MM.1S (cell line): ENCODE results near the gene GALNTL6.

Experiments
- DNase-seq: peaks from one replicate; pipeline ENCODE4 v3.0.0-alpha.2; 2015
- H2AFZ ChIP-seq: fragments of 300-600 bp; sonication (generic); 2 replicates; pipeline ENCODE4 v1.6.0; 2016; ENCODE audit warnings: antibody characterized with exemption, low read length
- H3F3A ChIP-seq: fragments of 300-600 bp; sonication (generic); 2 replicates; pipeline ENCODE4 v1.6.1; 2016; ENCODE audit warnings: mild to moderate bottlenecking, antibody characterized with exemption, low read length, moderate library complexity, mixed read lengths; ENCODE audit not compliant: insufficient read depth
- H3K27ac ChIP-seq: fragments of 300-600 bp; sonication (generic); 2 replicates; pipeline ENCODE4 v1.5.1; 2016; ENCODE audit warnings: mild to moderate bottlenecking, low read length
- H3K27me3 ChIP-seq: fragments of 300-600 bp; sonication (generic); replicated peaks from 2 replicates; pipeline ENCODE4 v1.6.0; 2016; ENCODE audit warnings: low read length; ENCODE audit not compliant: insufficient read depth
- H3K36me3 ChIP-seq: fragments of 300-600 bp; sonication (generic); replicated peaks from 2 replicates; pipeline ENCODE4 v1.6.1; 2016; ENCODE audit warnings: mild to moderate bottlenecking, low read length, mixed read lengths; ENCODE audit not compliant: insufficient read depth
- H3K4me1 ChIP-seq: fragments of 300-600 bp; sonication (generic); 2 replicates; pipeline ENCODE4 v1.6.1; 2016; ENCODE audit warnings: low read length, mixed read lengths
- H3K4me2 ChIP-seq: fragments of 300-600 bp; sonication (generic); 2 replicates; pipeline ENCODE4 v1.6.0; 2016; ENCODE audit warnings: low read depth, low read length
- H3K4me3 ChIP-seq: fragments of 300-600 bp; sonication (generic); 2 replicates; pipeline ENCODE4 v1.5.1; 2016; ENCODE audit warnings: low read length, mixed read lengths
- H3K79me2 ChIP-seq: fragments of 300-600 bp; sonication (generic); 2 replicates; pipeline ENCODE4 v1.6.1; 2016; ENCODE audit warnings: mixed run types, low read length, mixed read lengths
- H3K9ac ChIP-seq: fragments of 300-600 bp; sonication (generic); 2 replicates; pipeline ENCODE4 v1.6.1; 2016; ENCODE audit warnings: low read length, mixed read lengths
- H3K9me2 ChIP-seq: fragments of 300-600 bp; sonication (generic); replicated peaks from 2 replicates; pipeline ENCODE4 v1.6.1; 2016; ENCODE audit warnings: mild to moderate bottlenecking, low read length, mixed read lengths; ENCODE audit not compliant: insufficient read depth
- H3K9me3 ChIP-seq: fragments of 300-600 bp; sonication (generic); replicated peaks from 2 replicates; pipeline ENCODE4 v1.6.1; 2016; ENCODE audit warnings: mild to moderate bottlenecking, low read length, mixed read lengths; ENCODE audit not compliant: insufficient read depth
- H4K20me1 ChIP-seq: fragments of 300-600 bp; sonication (generic); 2 replicates; pipeline ENCODE4 v1.6.1; 2016; ENCODE audit warnings: mild to moderate bottlenecking, low read length, moderate library complexity, mixed read lengths; ENCODE audit not compliant: insufficient read depth
- CTCF ChIP-seq: fragments of 300-600 bp; sonication (generic); IDR thresholded peaks from 2 replicates; pipeline ENCODE4 v1.5.1; 2016; ENCODE audit warnings: antibody characterized with exemption, low read length, mixed read lengths
- EZH2 ChIP-seq: fragments of 300-600 bp; sonication (generic); optimal IDR thresholded peaks from 2 replicates; pipeline ENCODE3; 2017; ENCODE audit warnings: low read depth, mild to moderate bottlenecking, antibody characterized with exemption, low read length, mixed read lengths
- EZH2phosphoT487 ChIP-seq: fragments of 300-600 bp; sonication (generic); IDR thresholded peaks from 2 replicates; pipeline ENCODE4 v1.6.1; 2018; ENCODE audit warnings: antibody characterized with exemption, low read length

The GALNTL6 gene

DNA sequence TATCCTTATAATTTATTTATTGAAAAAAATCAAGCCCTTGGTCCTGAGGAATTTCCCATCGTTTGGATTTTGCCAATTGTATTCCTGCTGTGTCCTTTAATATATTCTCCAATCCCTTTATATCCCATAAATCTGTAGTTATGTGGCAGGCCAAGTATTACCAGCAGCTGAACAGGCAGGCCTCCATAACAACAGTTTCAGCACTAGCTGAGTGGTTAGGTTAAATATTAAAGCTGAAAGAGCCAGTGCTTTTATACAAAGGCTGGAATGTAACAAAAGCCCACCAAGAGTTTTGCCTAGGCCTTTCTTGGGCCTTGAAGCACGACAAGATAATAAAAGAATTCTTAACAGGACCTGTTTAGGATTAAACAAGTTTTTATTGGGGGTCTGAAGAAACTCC lies 988.8 kb downstream of the GALNTL6 start:
- Histone ChIP-seq H3K4me2 (no peak overlapping the region), H3K4me3 (no peak overlapping the region), H3K27me3 (no peaks in the 10 kb centered on the region), H3K9me3 (no peaks in the 10 kb centered on the region), H4K20me1 (no peaks in the 10 kb centered on the region), H3K9ac (no peak overlapping the region), H3F3A (no peaks in the 10 kb centered on the region), H3K36me3 (no peaks in the 10 kb centered on the region), H3K9me2 (no peaks in the 10 kb centered on the region), H3K79me2 (no peaks in the 10 kb centered on the region), H3K27ac (no peak overlapping the region), H2AFZ (no peak overlapping the region), H3K4me1 (no peaks in the 10 kb centered on the region)
- no peak for DNase-seq
- TF ChIP-seq EZH2 (no peak), CTCF (no peak), EZH2phosphoT487 (no peak)

DNA sequence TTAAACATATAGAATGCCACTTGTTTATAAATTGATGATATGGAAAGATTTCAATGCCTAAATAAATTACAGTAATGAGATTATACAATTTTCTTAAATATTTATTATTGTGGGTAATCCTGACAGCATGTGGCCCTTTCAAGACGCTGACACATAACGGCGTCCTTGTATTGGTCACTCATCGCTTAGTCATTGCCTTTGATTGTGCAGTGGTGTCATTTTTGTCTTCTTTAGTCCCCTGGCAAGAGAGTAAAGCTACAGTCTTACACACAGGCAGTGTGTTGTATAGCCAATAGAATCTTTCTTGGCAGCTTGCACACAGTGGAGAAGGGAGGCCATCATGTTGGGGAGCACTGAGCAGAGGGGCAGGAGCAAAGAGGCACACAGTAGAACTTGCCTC lies 993.6 kb downstream of the GALNTL6 start:
- Histone ChIP-seq H3K4me1 (no peaks in the 10 kb centered on the region), H3K9ac (no peak overlapping the region), H2AFZ (no peak overlapping the region), H3K27me3 (no peaks in the 10 kb centered on the region), H3K9me2 (no peaks in the 10 kb centered on the region), H3K4me2 (no peak overlapping the region), H3K4me3 (no peak overlapping the region), H3K27ac (no peak overlapping the region), H3F3A (no peaks in the 10 kb centered on the region), H3K36me3 (no peaks in the 10 kb centered on the region), H3K79me2 (no peaks in the 10 kb centered on the region), H4K20me1 (no peaks in the 10 kb centered on the region), H3K9me3 (no peaks in the 10 kb centered on the region)
- DNase-seq, result no peak
- TF ChIP-seq EZH2phosphoT487 (no peak), CTCF (no peak), EZH2 (no peak)

- TF ChIP-seq EZH2phosphoT487 (no peak), CTCF (no peak), EZH2 (no peak)
- Histone ChIP-seq H3K4me2 (no peak overlapping the region), H3K4me1 (peaks cover 4% of the 10 kb centered on the region), H3K36me3 (no peaks in the 10 kb centered on the region), H3K4me3 (no peak overlapping the region), H3K79me2 (no peaks in the 10 kb centered on the region), H2AFZ (no peak overlapping the region), H3K27ac (no peak overlapping the region), H3K9ac (no peak overlapping the region), H3F3A (no peaks in the 10 kb centered on the region), H3K9me2 (no peaks in the 10 kb centered on the region), H4K20me1 (no peaks in the 10 kb centered on the region), H3K27me3 (no peaks in the 10 kb centered on the region), H3K9me3 (no peaks in the 10 kb centered on the region)
- no peak for DNase-seq
Observed at GRCh38 chr4:172808196-172808595, 995.0 kb downstream of the GALNTL6 start.

DNA sequence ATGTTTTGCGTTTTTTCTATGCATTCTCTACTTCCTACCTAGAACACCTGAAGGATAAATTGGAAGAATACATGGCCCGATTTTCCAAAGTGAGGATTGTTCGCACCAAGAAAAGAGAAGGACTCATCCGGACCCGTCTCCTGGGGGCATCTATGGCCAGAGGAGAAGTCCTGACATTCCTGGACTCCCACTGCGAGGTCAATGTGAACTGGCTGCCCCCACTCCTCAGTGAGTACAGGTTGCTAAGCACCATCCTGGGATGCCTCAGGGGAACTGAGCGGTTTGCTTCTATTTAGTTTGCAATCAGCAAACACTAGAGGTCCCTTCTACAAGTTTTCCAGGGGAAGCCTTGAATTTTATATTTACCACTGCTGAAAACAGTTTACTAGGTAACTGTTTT lies 996.1 kb downstream of the GALNTL6 start:
- no peaks in the 10 kb centered on the region for H3K79me2 ChIP-seq
- H3K9me3 ChIP-seq, result no peaks in the 10 kb centered on the region
- no peak overlapping the region for H3K4me2 ChIP-seq
- H3K27ac ChIP-seq, result no peak overlapping the region
- H3K9me2 ChIP-seq, result no peaks in the 10 kb centered on the region
- no peaks in the 10 kb centered on the region for H4K20me1 ChIP-seq
- no peaks in the 10 kb centered on the region for H3K27me3 ChIP-seq
- TF ChIP-seq CTCF, result no peak
- TF ChIP-seq EZH2phosphoT487, result no peak
- no peak for TF ChIP-seq EZH2
- H3K4me3 ChIP-seq, result no peak overlapping the region
- H3K36me3 ChIP-seq, result no peaks in the 10 kb centered on the region
- H3K9ac ChIP-seq, result no peak overlapping the region
- H3F3A ChIP-seq, result no peaks in the 10 kb centered on the region
- peaks cover 9% of the 10 kb centered on the region for H3K4me1 ChIP-seq
- DNase-seq, result no peak
- no peak overlapping the region for H2AFZ ChIP-seq
